HUES48 (cell line): Measurements from ENCODE around the gene MS4A6A.

ENCODE experiments used
- H3K27ac ChIP-seq: one replicate; pipeline ENCODE4 v1.7.0; 2013; ENCODE audit warnings: low read depth, low read length, inconsistent platforms
- H3K27me3 ChIP-seq: 2 replicates; pipeline ENCODE4 v1.6.1; 2013; ENCODE audit warnings: mild to moderate bottlenecking, low read length; ENCODE audit not compliant: control insufficient read depth, insufficient read depth
- H3K36me3 ChIP-seq: 2 replicates; pipeline ENCODE4 v1.6.1; 2013; ENCODE audit warnings: low read length; ENCODE audit not compliant: control insufficient read depth, insufficient read depth
- H3K4me1 ChIP-seq: 2 replicates; pipeline ENCODE4 v1.6.1; 2013; ENCODE audit warnings: mild to moderate bottlenecking, low read length; ENCODE audit not compliant: control insufficient read depth, insufficient read depth
- H3K4me3 ChIP-seq: 2 replicates; pipeline ENCODE4 v1.5.1; 2013; ENCODE audit warnings: mild to moderate bottlenecking, low read depth, low read length
- H3K9ac ChIP-seq: 2 replicates; pipeline ENCODE4 v1.6.1; 2013; ENCODE audit warnings: mild to moderate bottlenecking, low read depth, low read length, moderate library complexity
- H3K9me3 ChIP-seq: 2 replicates; pipeline ENCODE4 v1.6.1; 2013; ENCODE audit warnings: low read length; ENCODE audit not compliant: control insufficient read depth, insufficient read depth

Gene MS4A6A, protein sequence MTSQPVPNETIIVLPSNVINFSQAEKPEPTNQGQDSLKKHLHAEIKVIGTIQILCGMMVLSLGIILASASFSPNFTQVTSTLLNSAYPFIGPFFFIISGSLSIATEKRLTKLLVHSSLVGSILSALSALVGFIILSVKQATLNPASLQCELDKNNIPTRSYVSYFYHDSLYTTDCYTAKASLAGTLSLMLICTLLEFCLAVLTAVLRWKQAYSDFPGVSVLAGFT

DNA sequence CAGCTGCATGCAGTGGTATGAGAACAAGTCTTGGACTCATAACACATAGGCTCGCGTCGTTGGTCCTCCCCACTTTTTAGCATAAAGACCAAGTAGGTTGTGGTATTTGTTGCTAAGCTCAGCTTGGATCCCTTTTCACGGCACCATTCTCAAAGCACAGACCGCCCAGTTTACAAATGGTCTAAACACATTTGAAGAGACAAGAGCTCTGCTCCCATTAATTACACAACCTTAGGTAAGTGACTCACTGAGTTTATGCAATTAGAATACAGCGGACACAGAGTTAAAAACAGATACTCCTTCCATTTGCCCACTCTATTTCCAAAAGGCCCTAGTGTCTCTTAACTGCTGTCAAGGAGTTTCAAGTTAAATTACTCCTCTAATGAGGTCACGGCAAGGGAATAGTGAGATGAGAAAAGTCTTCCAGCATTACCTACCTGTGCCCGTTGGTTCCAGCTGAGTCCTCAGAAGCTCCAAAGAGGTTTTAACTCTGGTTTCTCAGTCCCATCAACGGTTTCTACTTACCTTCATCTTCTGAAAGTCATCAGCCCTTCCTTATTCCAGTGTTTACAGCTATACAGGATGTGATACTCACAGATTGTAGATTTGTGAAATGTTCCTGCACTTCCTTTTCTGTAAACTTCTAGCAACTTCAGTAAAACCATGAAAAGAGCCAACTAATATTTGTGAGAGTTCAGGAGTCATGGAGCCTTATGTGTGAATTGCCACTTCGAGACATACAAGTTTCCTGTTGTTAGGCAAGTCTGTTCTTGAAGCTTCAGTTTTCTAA, at the start of gene MS4A6A:
TSS of gene MS4A6A (minus strand) at position 543 of the 790 bp plus-strand sequence. CDS start 1,356 bp downstream, outside the sequence.
- Histone ChIP-seq H3K27ac (no peak within 1 kb of the TSS), H3K36me3 (no peaks in the 10 kb centered on the region), H3K9ac (no peak within 1 kb of the TSS), H3K9me3 (peaks cover 4% of the 10 kb centered on the region), H3K4me3 (no peak within 1 kb of the TSS), H3K4me1 (no peaks in the 10 kb centered on the region), H3K27me3 (no peaks in the 10 kb centered on the region)

DNA sequence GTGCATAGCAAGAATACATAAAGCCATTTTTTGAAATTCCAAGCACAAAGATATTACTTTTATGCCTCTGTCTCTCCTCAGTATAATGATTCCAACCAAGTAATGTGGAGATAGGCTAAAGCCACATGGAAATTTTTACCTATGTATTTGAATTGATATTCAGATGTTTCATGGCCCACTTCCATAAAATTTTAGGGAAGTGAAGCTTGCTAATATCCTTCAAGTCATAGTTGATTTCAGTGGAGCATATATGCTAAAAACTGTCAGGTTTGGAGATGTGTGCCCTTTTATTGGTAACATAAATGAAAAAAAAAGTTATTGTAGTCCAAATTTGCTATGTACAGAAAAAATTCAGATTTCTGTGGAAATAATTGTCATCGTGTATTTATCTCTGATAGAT, 47.8 kb upstream of the MS4A6A start:
- H3K27me3 ChIP-seq: no peaks in the 10 kb centered on the region
- H3K27ac ChIP-seq: no peak overlapping the region
- H3K4me1 ChIP-seq: no peaks in the 10 kb centered on the region
- H3K4me3 ChIP-seq: no peak overlapping the region
- H3K36me3 ChIP-seq: no peaks in the 10 kb centered on the region
- H3K9me3 ChIP-seq: no peaks in the 10 kb centered on the region
- no peak overlapping the region for H3K9ac ChIP-seq

DNA sequence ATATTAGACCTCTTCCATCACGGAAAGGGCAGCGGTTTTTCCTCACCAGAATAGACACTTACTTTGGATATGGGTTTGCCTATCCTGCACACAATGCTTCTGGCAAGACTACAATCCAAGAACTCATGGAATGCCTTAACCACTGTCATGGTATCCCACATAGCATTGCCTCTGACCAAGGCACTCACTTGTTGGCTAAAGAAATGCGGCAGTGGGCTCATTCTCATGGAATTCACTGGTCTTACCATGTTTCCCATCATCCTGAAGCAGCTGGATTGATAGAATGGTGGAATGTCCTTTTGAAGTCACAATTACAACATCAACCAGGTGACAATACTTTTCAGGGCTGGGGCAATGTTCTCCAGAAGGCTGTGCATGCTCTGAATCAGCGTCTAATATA, 39.3 kb upstream of the MS4A6A start:
- Histone ChIP-seq H3K4me3 (no peak overlapping the region), H3K27me3 (no peaks in the 10 kb centered on the region), H3K36me3 (no peaks in the 10 kb centered on the region), H3K9ac (no peak overlapping the region), H3K27ac (no peak overlapping the region), H3K9me3 (0 out of 2 replicates have a peak, but pooled peaks cover 4% of the 10 kb centered on the region), H3K4me1 (no peaks in the 10 kb centered on the region)

DNA sequence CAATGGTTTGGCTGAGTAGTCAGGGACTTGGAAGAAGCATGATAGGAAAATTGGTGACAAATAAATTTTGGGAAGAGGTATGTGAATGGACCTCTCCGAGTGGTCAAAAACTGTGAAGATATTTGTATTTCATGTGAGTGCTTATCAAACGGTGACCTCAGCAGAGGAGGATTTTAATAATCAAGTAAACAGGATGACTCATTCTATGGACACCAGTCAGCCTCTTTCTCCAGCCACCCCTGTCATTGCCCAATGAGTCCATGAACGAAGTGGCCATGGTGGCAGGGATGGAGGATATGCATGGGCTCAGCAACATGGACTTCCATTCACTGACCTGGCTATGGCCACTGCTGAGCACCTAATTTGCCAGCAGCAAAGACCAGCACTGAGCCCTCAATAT, 38.8 kb upstream of the MS4A6A start:
- Histone ChIP-seq H3K9me3 (0 out of 2 replicates have a peak, but pooled peaks cover 4% of the 10 kb centered on the region), H3K27ac (no peak overlapping the region), H3K4me1 (no peaks in the 10 kb centered on the region), H3K4me3 (no peak overlapping the region), H3K27me3 (no peaks in the 10 kb centered on the region), H3K36me3 (no peaks in the 10 kb centered on the region), H3K9ac (no peak overlapping the region)

DNA sequence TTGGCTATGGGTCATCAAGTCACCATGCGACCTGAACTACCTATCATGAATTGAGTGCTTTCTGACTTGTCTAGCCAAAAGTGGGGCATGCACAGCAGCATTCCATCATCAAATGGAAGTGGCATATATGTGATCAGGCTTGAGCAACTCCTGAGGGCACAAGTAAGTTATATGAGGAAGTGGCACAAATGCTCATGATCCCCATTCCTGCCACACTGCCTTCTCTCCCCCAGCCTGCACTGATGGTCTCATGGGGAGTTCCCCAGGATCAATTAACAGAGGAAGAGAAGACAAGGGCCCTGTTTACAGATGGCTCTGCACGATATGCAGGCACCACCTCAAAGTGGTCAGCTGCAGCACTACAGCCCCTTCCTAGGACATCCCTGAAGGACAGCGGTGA, 38.3 kb upstream of the MS4A6A start:
- Histone ChIP-seq H3K4me1 (no peaks in the 10 kb centered on the region), H3K9me3 (0 out of 2 replicates have a peak, but pooled peaks cover 4% of the 10 kb centered on the region), H3K27ac (no peak overlapping the region), H3K36me3 (no peaks in the 10 kb centered on the region), H3K27me3 (no peaks in the 10 kb centered on the region), H3K4me3 (no peak overlapping the region), H3K9ac (no peak overlapping the region)

DNA sequence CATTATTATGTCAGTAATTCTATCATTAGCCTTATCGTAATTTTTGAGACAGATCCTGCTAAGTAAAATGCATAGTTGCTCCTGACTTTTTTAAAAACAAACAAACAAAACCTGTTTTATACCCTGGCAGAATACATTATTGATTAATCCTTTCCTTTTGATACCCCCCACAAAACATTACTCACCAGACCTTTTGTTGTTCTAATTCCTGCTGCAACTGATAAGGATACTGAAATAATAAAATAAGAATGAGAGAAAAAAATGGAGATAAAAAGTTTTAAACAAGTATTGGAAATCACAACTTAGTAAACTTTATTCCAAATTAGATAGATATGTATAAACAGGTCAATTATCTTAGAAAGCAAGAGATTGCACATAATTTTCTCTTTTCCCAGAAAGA, 31.5 kb upstream of the MS4A6A start:
- Histone ChIP-seq H3K4me1 (peaks cover 2% of the 10 kb centered on the region; the same call in 1 of the 2 replicates), H3K27ac (no peak overlapping the region), H3K9me3 (no peaks in the 10 kb centered on the region)

DNA sequence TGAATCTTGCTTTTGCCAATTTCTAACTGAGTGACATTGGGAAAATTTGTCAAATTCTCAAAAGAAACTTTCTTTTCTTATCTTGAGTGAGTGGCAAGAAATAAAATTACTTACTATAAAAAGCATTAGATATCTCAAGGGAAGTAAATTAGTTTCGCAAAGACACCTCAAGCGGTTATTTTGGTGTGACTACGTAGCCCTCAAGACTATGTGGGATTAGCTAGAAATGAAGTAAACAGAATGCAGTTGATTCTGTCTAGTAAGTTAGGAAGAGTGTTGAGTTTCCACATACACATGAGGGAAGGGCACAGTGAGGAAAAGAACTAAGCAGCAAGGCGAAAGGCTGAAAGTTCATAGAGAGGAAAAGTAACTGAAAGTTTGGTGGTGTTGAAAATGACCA, 28.3 kb upstream of the MS4A6A start:
- H3K27me3 ChIP-seq: no peaks in the 10 kb centered on the region
- H3K27ac ChIP-seq: no peak overlapping the region
- H3K4me1 ChIP-seq: peaks cover 8% of the 10 kb centered on the region
- H3K36me3 ChIP-seq: no peaks in the 10 kb centered on the region
- H3K4me3 ChIP-seq: no peak overlapping the region
- H3K9ac ChIP-seq: no peak overlapping the region
- no peaks in the 10 kb centered on the region for H3K9me3 ChIP-seq

More for the DNA sequence above, 31.5 kb upstream of the MS4A6A start:
- no peaks in the 10 kb centered on the region for H3K27me3 ChIP-seq
- H3K4me3 ChIP-seq: no peak overlapping the region
- H3K36me3 ChIP-seq: no peaks in the 10 kb centered on the region
- H3K9ac ChIP-seq: no peak overlapping the region

DNA sequence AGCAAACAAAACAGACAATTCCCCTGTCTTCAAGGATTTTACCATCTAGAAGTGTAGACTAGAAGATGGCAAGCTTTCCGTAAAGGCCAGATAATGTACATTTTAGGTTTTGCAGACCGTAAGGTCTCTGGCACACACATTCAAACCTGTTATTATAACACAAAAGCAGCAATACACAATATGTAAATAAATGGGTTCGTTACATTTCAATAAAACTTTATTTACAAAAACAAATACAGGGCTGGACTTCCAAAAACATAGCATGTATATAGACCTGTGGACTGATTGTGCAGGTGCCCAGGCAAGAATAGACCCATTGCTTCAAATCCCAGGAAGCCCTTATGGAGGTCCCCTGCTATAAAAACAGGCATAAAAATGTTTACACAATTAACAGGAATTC, 27.1 kb upstream of the MS4A6A start:
- Histone ChIP-seq H3K9ac (no peak overlapping the region), H3K9me3 (no peaks in the 10 kb centered on the region), H3K36me3 (no peaks in the 10 kb centered on the region)

DNA sequence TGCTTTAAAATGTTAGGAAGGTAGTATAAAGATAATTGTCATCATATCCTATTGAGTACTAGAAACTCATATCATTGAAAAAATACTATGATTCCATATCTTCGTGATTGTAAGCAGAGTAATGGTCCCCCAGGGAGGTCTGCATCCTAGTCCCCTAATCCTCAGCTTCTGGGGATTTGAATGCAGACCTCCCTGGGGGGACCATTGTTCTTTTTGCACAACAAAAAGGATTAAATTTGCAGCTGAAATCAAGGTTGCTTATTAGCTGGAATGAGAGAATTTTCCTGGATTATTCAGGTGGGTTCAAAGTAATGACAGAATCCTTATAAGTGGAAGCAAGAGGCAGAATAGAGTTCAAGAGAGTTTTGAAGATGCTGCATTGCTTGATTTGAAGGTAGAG, 26.1 kb upstream of the MS4A6A start:
- no peak overlapping the region for H3K4me3 ChIP-seq
- H3K4me1 ChIP-seq: peaks cover 8% of the 10 kb centered on the region
- no peaks in the 10 kb centered on the region for H3K36me3 ChIP-seq
- H3K27me3 ChIP-seq: no peaks in the 10 kb centered on the region
- H3K27ac ChIP-seq: no peak overlapping the region
- no peak overlapping the region for H3K9ac ChIP-seq
- no peaks in the 10 kb centered on the region for H3K9me3 ChIP-seq

More for the DNA sequence above, 27.1 kb upstream of the MS4A6A start:
- Histone ChIP-seq H3K27ac (no peak overlapping the region), H3K4me1 (peaks cover 8% of the 10 kb centered on the region), H3K4me3 (no peak overlapping the region), H3K27me3 (no peaks in the 10 kb centered on the region)

DNA sequence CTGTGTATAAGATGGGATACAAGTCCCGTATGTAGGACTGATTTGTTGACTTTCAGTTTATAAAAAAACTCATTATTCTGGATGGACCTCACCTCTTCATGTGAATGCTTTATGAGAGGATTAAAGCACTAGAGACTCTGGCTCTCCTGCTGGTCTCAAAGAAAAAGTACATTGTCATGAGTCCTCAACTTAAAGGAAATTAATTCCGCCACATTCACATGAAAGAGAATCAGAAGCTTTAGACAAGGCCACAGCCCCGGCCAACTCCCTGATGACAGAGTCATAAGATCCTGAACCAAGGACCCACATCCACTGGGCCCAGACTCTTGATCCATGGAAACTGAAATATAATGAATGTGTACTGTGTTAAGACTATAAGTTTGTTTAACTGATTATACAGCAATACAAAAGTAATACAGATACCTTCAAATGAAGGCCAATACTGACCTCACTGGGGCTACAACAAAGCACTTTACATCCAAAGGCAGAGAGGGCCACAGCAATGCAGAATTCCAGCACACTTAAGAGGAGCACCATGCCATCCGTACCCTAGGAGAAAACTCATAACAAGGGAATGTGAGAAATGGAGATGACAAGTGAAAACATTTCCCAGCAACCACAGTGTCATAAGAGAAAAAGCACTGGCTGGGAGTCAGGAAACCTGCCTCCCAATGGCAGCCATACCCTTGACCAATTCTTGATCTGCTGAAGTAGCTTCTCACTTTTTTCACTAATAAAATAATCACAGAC, 25.4 kb upstream of the MS4A6A start:
- no peaks in the 10 kb centered on the region for H3K27me3 ChIP-seq
- H3K4me1 ChIP-seq: peaks cover 8% of the 10 kb centered on the region
- H3K27ac ChIP-seq: no peak overlapping the region
- H3K36me3 ChIP-seq: no peaks in the 10 kb centered on the region
- no peak overlapping the region for H3K4me3 ChIP-seq
- 0 out of 2 replicates have a peak, but pooled peaks cover 2% of the 10 kb centered on the region for H3K9me3 ChIP-seq
- no peak overlapping the region for H3K9ac ChIP-seq

DNA sequence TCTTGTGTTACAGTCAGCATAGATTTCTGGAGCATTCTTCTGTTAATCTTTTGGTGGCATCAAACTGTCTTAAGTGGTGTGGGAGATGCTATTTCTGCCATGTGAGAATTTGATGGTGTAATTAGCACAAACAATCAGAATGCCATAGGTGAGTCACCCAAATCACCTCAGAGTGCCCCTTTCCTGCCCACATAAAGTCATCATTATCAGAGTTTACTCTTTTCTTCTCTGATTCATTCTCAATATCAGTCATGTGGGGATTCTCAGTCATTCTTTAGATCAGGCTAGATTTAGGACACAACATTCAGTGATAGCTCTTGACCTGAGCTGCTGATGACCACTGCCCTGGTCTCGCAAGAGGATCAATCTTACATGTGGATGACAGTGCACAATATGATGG, 23.7 kb upstream of the MS4A6A start:
- H3K36me3 ChIP-seq: no peaks in the 10 kb centered on the region
- H3K27ac ChIP-seq: no peak overlapping the region
- peaks cover 17% of the 10 kb centered on the region for H3K9me3 ChIP-seq
- no peaks in the 10 kb centered on the region for H3K27me3 ChIP-seq
- H3K4me1 ChIP-seq: peaks cover 8% of the 10 kb centered on the region
- no peak overlapping the region for H3K4me3 ChIP-seq
- no peak overlapping the region for H3K9ac ChIP-seq
